ENCODE data around the gene KCNN3. TPM values are rescaled to one million over a fixed set of nuclear protein-coding genes. Genes with fewer than 3 reads are reported as not detected.

Gene KCNN3
- total and polyA plus RNA-seq, 2 donors, result 0.64 to 1.8 TPM

GRCh38 chr1:154778944-154779343, 91.1 kb downstream of the KCNN3 start:
- Histone ChIP-seq H3K4me1 (ENCODE audit: control insufficient read depth in 2 of 2, insufficient read depth in 2 of 2, low read length in 2 of 2) (peaks cover 8 to 14% of the 10 kb centered on the region in 2 donors), H3K27ac (ENCODE audit: low read depth in 1 of 2, low read length in 1 of 2) (no peak overlapping the region), H3K27me3 (ENCODE audit: control insufficient read depth in 2 of 2, insufficient read depth in 1 of 2, low read length in 1 of 2) (no peaks in the 10 kb centered on the region), H3K9me3 (ENCODE audit: control insufficient read depth in 2 of 2, insufficient read depth in 1 of 2, low read length in 1 of 2) (peaks cover 0 to 7% of the 10 kb centered on the region in 2 donors), H3K36me3 (ENCODE audit: control insufficient read depth in 2 of 2, insufficient read depth in 2 of 2, low read length in 1 of 2) (no peaks in the 10 kb centered on the region), H3K4me3 (ENCODE audit: low read length in 2 of 2) (no peak overlapping the region)
- 99% methylated on average over 3 of the region's 3 CpGs for WGBS
- DNase-seq (ENCODE audit: low read depth in 6 of 9, low spot score in 9 of 9), result no peak

- H3K27ac ChIP-seq (ENCODE audit: low read depth in 1 of 2, low read length in 1 of 2), result no peak overlapping the region
- no peaks in the 10 kb centered on the region for H3K36me3 ChIP-seq (ENCODE audit: control insufficient read depth in 2 of 2, insufficient read depth in 2 of 2, low read length in 1 of 2)
- no peak for DNase-seq (ENCODE audit: low read depth in 6 of 9, low spot score in 9 of 9)
- WGBS, result 100% methylated on average over 2 of the region's 2 CpGs
- H3K4me3 ChIP-seq (ENCODE audit: low read length in 2 of 2), result no peak overlapping the region
- no peaks in the 10 kb centered on the region for H3K27me3 ChIP-seq (ENCODE audit: control insufficient read depth in 2 of 2, insufficient read depth in 1 of 2, low read length in 1 of 2)
- H3K9me3 ChIP-seq (ENCODE audit: control insufficient read depth in 2 of 2, insufficient read depth in 1 of 2, low read length in 1 of 2), result peaks cover 0 to 7% of the 10 kb centered on the region in 2 donors
- peaks cover 3 to 7% of the 10 kb centered on the region in 2 donors for H3K4me1 ChIP-seq (ENCODE audit: control insufficient read depth in 2 of 2, insufficient read depth in 2 of 2, low read length in 2 of 2)
These were observed 91.8 kb downstream of the KCNN3 start for GRCh38 chr1:154778275-154778674.

GRCh38 chr1:154777781-154778180, 92.3 kb downstream of the KCNN3 start:
- Histone ChIP-seq H3K9me3 (ENCODE audit: control insufficient read depth in 2 of 2, insufficient read depth in 1 of 2, low read length in 1 of 2) (peaks cover 0 to 7% of the 10 kb centered on the region in 2 donors), H3K27ac (ENCODE audit: low read depth in 1 of 2, low read length in 1 of 2) (no peak overlapping the region), H3K36me3 (ENCODE audit: control insufficient read depth in 2 of 2, insufficient read depth in 2 of 2, low read length in 1 of 2) (no peaks in the 10 kb centered on the region), H3K4me3 (ENCODE audit: low read length in 2 of 2) (no peak overlapping the region), H3K27me3 (ENCODE audit: control insufficient read depth in 2 of 2, insufficient read depth in 1 of 2, low read length in 1 of 2) (no peaks in the 10 kb centered on the region), H3K4me1 (ENCODE audit: control insufficient read depth in 2 of 2, insufficient read depth in 2 of 2, low read length in 2 of 2) (peaks cover 3 to 6% of the 10 kb centered on the region in 2 donors)
- WGBS, result 96% methylated on average over 5 of the region's 5 CpGs
- DNase-seq (ENCODE audit: low read depth in 6 of 9, low spot score in 9 of 9), result no peak

- no peak for DNase-seq (ENCODE audit: low read depth in 6 of 9, low spot score in 9 of 9)
- no peak overlapping the region for H3K4me3 ChIP-seq (ENCODE audit: low read length in 2 of 2)
- H3K9me3 ChIP-seq (ENCODE audit: control insufficient read depth in 2 of 2, insufficient read depth in 1 of 2, low read length in 1 of 2), result peaks cover 0 to 7% of the 10 kb centered on the region in 2 donors
- H3K4me1 ChIP-seq (ENCODE audit: control insufficient read depth in 2 of 2, insufficient read depth in 2 of 2, low read length in 2 of 2), result peaks cover 0 to 6% of the 10 kb centered on the region in 2 donors
- no peaks in the 10 kb centered on the region for H3K27me3 ChIP-seq (ENCODE audit: control insufficient read depth in 2 of 2, insufficient read depth in 1 of 2, low read length in 1 of 2)
- no peak overlapping the region for H3K27ac ChIP-seq (ENCODE audit: low read depth in 1 of 2, low read length in 1 of 2)
- no peaks in the 10 kb centered on the region for H3K36me3 ChIP-seq (ENCODE audit: control insufficient read depth in 2 of 2, insufficient read depth in 2 of 2, low read length in 1 of 2)
- WGBS, result 91% methylated on average over 5 of the region's 5 CpGs
These were observed 92.9 kb downstream of the KCNN3 start for GRCh38 chr1:154777154-154777553.

GRCh38 chr1:154775621-154776605, 94.2 kb downstream of the KCNN3 start:
- WGBS, result 95% methylated on average over 17 of the region's 17 CpGs
- H3K4me3 ChIP-seq (ENCODE audit: low read length in 2 of 2), result no peak overlapping the region
- no peak overlapping the region for H3K27ac ChIP-seq (ENCODE audit: low read depth in 1 of 2, low read length in 1 of 2)
- DNase-seq (ENCODE audit: low read depth in 6 of 9, low spot score in 9 of 9), result no peak
- peaks cover 0 to 7% of the 10 kb centered on the region in 2 donors for H3K9me3 ChIP-seq (ENCODE audit: control insufficient read depth in 2 of 2, insufficient read depth in 1 of 2, low read length in 1 of 2)
- H3K27me3 ChIP-seq (ENCODE audit: control insufficient read depth in 2 of 2, insufficient read depth in 1 of 2, low read length in 1 of 2), result no peaks in the 10 kb centered on the region
- no peaks in the 10 kb centered on the region for H3K36me3 ChIP-seq (ENCODE audit: control insufficient read depth in 2 of 2, insufficient read depth in 2 of 2, low read length in 1 of 2)
- H3K4me1 ChIP-seq (ENCODE audit: control insufficient read depth in 2 of 2, insufficient read depth in 2 of 2, low read length in 2 of 2), result peaks cover 0 to 6% of the 10 kb centered on the region in 2 donors

GRCh38 chr1:154774175-154774855, 95.8 kb downstream of the KCNN3 start:
- H3K36me3 ChIP-seq (ENCODE audit: control insufficient read depth in 2 of 2, insufficient read depth in 2 of 2, low read length in 1 of 2), result no peaks in the 10 kb centered on the region
- DNase-seq (ENCODE audit: low read depth in 6 of 9, low spot score in 9 of 9), result no peak
- no peak overlapping the region for H3K27ac ChIP-seq (ENCODE audit: low read depth in 1 of 2, low read length in 1 of 2)
- peaks cover 0 to 6% of the 10 kb centered on the region in 2 donors for H3K4me1 ChIP-seq (ENCODE audit: control insufficient read depth in 2 of 2, insufficient read depth in 2 of 2, low read length in 2 of 2)
- peaks cover 0 to 7% of the 10 kb centered on the region in 2 donors for H3K9me3 ChIP-seq (ENCODE audit: control insufficient read depth in 2 of 2, insufficient read depth in 1 of 2, low read length in 1 of 2)
- H3K27me3 ChIP-seq (ENCODE audit: control insufficient read depth in 2 of 2, insufficient read depth in 1 of 2, low read length in 1 of 2), result no peaks in the 10 kb centered on the region
- no peak overlapping the region for H3K4me3 ChIP-seq (ENCODE audit: low read length in 2 of 2)
- WGBS, result 92% methylated on average over 7 of the region's 7 CpGs

- Histone ChIP-seq H3K9me3 (ENCODE audit: control insufficient read depth in 2 of 2, insufficient read depth in 1 of 2, low read length in 1 of 2) (no peaks in the 10 kb centered on the region), H3K4me1 (ENCODE audit: control insufficient read depth in 2 of 2, insufficient read depth in 2 of 2, low read length in 2 of 2) (peaks cover 0 to 6% of the 10 kb centered on the region in 2 donors), H3K27me3 (ENCODE audit: control insufficient read depth in 2 of 2, insufficient read depth in 1 of 2, low read length in 1 of 2) (no peaks in the 10 kb centered on the region), H3K27ac (ENCODE audit: low read depth in 1 of 2, low read length in 1 of 2) (no peak overlapping the region), H3K4me3 (ENCODE audit: low read length in 2 of 2) (no peak overlapping the region), H3K36me3 (ENCODE audit: control insufficient read depth in 2 of 2, insufficient read depth in 2 of 2, low read length in 1 of 2) (no peaks in the 10 kb centered on the region)
- 88% methylated on average over 2 of the region's 2 CpGs for WGBS
- no peak for DNase-seq (ENCODE audit: low read depth in 6 of 9, low spot score in 9 of 9)
These were observed 96.5 kb downstream of the KCNN3 start for GRCh38 chr1:154773551-154773950.

- Histone ChIP-seq H3K27me3 (ENCODE audit: control insufficient read depth in 2 of 2, insufficient read depth in 1 of 2, low read length in 1 of 2) (no peaks in the 10 kb centered on the region), H3K4me1 (ENCODE audit: control insufficient read depth in 2 of 2, insufficient read depth in 2 of 2, low read length in 2 of 2) (peaks cover 0 to 8% of the 10 kb centered on the region in 2 donors), H3K9me3 (ENCODE audit: control insufficient read depth in 2 of 2, insufficient read depth in 1 of 2, low read length in 1 of 2) (no peaks in the 10 kb centered on the region), H3K4me3 (ENCODE audit: low read length in 2 of 2) (no peak overlapping the region), H3K36me3 (ENCODE audit: control insufficient read depth in 2 of 2, insufficient read depth in 2 of 2, low read length in 1 of 2) (no peaks in the 10 kb centered on the region), H3K27ac (ENCODE audit: low read depth in 1 of 2, low read length in 1 of 2) (no peak overlapping the region)
- DNase-seq (ENCODE audit: low read depth in 6 of 9, low spot score in 9 of 9), result no peak
- WGBS, result 79% methylated on average over 17 of the region's 17 CpGs
These were observed 97.2 kb downstream of the KCNN3 start for GRCh38 chr1:154772606-154773506.

Data from thymus (tissue), 11 donors.